NT2/D1 (cell line): ENCODE results near the gene RTCA.
"Not testable (repeated sequence)": the region's sequence is repeated elsewhere in the genome, so short reads cannot be mapped to it uniquely, and the experiment has no call there.

Experiments
- YY1 ChIP-seq: IDR thresholded peaks from 2 replicates; pipeline ENCODE4 v1.6.1; 2011; ENCODE audit not compliant: insufficient read length, insufficient read depth
- ZNF274 ChIP-seq: IDR thresholded peaks from 2 replicates; pipeline ENCODE4 v1.6.1; 2011; ENCODE audit warnings: mild to moderate bottlenecking, low read depth, low read length

- not testable (repeated sequence) for TF ChIP-seq ZNF274, YY1
Observed at GRCh38 chr1:100264081-100264480, 1.9 kb upstream of the RTCA start.
